ENCODE data around the gene C1QTNF6.
A peak's percentile ranks its signal among the peaks of the same experiment; 100 is the strongest.
"Not testable (repeated sequence)": the region's sequence is repeated elsewhere in the genome, so short reads cannot be mapped to it uniquely, and the experiment has no call there.

The C1QTNF6 gene

DNA sequence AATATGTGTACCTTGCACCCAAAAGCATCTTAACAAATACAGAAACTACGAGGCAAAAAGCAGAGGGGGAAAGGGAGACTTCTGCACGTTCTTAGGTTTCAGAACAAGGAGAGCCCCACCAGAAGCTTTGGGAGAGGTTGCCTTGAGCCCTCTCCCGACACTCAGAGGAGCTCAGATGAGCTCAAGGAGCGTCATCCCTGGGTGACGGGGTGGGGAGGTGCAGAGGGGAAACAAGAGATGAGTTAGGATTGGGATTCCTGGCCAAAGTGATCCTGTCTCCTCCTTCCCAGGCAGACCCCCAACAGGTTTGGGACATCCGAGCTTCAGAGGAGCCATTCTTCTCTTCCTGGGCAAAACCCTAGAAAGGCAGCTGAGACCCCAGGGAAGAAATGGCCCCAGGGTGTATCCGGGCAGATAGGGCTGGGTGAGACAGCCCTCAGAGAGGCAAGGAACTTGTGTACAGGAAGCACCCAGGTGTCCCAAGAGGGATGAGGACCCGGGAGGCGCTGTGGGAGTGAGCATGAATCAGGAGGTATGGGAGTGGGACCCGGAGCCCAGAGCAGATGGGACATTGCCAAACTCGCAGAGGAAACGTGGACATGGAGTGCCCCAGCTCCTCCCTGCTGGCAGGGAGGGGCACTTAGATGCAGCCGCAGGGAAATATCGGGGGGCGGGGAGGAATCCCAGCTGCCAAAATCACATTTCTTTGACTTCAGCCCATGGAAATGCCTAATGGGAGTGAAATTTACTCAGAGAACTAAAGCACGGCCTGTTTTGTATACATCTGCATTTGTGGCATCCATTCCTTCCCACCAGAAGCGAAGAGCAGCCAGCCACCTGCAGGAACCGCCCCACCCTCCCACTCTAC lies 12.4 kb downstream of the C1QTNF6 start:
- no peak for DNase-seq

- no peak for DNase-seq
These were observed 13.1 kb downstream of the C1QTNF6 start for GRCh38 chr22:37174964-37175363.

- no peak for DNase-seq
These were observed 14.3 kb downstream of the C1QTNF6 start for GRCh38 chr22:37173709-37174108.

DNA sequence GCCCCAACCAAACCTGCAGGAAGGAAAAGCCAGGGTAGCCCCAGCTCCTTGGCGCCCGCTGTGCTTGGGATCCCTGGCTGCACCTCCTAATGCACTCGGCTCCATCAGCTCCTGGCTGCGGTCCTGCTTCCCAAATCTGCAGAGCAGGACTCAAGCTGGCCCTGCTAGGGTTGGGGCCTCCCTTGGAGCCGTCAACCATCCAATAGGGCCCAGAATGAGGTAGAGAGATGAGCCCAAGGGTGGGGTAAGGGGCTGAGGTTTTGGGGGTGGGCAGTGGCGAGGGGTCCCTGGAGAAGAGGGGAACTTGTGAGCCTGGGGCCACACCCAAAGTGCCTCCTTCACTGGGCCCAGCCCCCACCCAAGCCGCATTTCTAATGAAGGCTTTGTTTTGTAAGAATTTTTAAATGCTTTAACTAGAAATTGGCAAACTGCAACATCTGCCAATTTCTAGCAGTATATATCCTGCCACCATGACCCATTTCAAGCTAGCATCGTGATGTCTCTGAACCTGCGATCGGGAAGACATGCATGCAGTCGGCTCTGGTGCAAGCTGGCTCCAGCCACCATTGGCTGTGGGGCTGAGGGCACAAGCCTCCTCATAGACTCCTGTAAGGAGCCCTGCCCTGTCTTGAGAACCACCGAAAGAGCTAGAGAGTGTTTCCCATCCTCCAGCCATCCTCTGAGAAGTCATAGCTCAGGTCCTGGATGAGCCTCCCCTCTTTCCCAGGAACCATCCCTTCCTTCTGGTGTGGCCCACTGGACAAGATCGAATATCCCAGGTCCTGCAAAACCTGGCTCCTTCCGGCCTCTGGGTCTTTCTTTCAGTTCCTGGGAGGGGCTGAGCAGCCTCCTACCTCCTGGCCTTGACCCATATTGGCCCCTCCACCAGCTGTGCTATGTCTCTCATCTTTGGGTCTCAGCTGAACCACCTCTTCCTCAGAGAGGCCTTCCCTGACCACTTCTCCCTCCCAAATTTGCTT lies 15.5 kb downstream of the C1QTNF6 start:
- DNase-seq = no peak

DNA sequence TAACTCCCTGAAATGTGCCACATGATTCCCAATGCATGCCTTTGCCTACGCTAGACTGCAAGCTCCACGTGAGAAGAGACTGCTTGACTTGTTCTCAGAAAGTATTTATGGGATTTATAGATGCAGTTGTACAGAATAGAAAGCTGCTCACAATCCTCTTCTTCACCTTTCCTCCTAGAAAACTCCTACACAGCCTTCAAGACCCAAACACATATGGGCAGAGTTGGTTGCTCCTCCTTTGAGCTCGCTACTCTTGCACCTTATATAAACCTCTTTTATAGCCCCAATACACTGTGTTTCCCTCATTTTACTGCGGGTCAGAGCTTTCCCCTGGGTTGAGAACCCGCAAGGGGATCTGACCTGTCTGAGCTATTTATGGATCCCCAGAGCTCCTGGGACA lies 16.4 kb downstream of the C1QTNF6 start:
- DNase-seq = no peak

- not testable (repeated sequence) for DNase-seq
These were observed 17.2 kb downstream of the C1QTNF6 start for GRCh38 chr22:37170689-37171405.

GRCh38 chr22:37169947-37170688 lies 17.9 kb downstream of the C1QTNF6 start:
- DNase-seq = no peak

GRCh38 chr22:37169406-37169805 lies 18.6 kb downstream of the C1QTNF6 start:
- DNase-seq = no peak

- DNase-seq = no peak
These were observed 19.9 kb downstream of the C1QTNF6 start for GRCh38 chr22:37167981-37168647.

GRCh38 chr22:37167176-37167980 lies 20.7 kb downstream of the C1QTNF6 start:
- no peak for DNase-seq

- DNase-seq = peak; percentile 68
These were observed 21.4 kb downstream of the C1QTNF6 start for GRCh38 chr22:37166675-37167066.

- DNase-seq = no peak
These were observed 21.9 kb downstream of the C1QTNF6 start for GRCh38 chr22:37165940-37166674.

GRCh38 chr22:37165066-37165465 lies 23.0 kb downstream of the C1QTNF6 start:
- DNase-seq = no peak

DNA sequence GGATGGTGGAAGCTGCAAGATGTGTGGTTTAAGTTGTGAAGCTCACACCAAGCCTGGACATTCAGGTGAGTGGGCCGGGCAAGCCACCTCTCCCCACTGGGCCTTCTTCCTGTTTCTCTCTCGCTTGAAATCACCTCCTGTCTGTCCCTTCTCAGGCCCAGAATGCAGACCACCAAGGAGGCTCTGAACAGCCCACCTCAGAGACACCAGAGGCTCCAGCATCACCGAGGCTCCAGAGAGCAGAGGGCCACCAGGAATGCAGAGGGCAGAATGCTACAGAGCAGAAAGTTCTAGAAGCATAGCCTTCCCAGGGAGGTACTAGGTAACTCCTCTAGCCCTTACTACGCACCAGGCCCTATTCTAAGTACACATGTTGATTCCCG lies 23.6 kb downstream of the C1QTNF6 start:
- DNase-seq = no peak

- DNase-seq = no peak
These were observed 24.2 kb downstream of the C1QTNF6 start for GRCh38 chr22:37163575-37164504.

- DNase-seq = no peak
These were observed 25.0 kb downstream of the C1QTNF6 start for GRCh38 chr22:37163096-37163489.

GRCh38 chr22:37162221-37163095 lies 25.6 kb downstream of the C1QTNF6 start:
- no peak for DNase-seq

- no peak for DNase-seq
These were observed 26.6 kb downstream of the C1QTNF6 start for GRCh38 chr22:37161443-37161842.

All from midbrain (tissue), 1 donor.